ENCODE measurements around the gene CCDC117.

Gene CCDC117

DNA sequence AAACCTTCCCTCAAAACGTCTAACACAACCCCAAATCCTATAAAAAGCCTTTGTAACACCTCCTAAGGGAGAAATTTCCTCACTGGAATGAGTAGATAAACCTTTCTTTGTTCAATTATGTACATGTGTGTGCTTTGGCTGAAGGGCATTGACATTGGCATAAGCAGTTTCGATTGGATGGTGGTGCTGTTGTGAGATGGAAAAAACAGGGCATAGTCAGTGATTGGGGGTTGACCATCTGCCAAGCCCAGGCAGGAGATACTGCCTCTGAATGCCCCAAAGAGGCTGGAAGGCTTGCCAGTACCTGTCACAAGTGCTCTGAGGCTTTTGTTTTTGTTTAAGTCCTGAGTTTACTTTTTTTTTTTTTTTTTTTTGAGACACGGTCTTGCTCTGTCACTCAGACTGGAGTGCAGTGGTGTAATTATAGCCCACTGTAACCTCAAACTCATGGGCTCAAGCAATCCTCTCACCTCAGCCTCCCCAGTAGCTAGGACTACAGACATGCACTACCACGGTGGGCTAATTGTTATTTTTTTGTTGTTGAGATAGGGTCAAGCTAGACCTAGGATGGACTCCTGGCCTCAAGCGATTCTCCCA, 1.2 kb upstream of the CCDC117 start:
- POLR2A ChIA-PET = no interaction called here
- DNase-seq (ENCODE audit: extremely low spot score) = no peak
- CTCF ChIA-PET = no interaction called here

DNA sequence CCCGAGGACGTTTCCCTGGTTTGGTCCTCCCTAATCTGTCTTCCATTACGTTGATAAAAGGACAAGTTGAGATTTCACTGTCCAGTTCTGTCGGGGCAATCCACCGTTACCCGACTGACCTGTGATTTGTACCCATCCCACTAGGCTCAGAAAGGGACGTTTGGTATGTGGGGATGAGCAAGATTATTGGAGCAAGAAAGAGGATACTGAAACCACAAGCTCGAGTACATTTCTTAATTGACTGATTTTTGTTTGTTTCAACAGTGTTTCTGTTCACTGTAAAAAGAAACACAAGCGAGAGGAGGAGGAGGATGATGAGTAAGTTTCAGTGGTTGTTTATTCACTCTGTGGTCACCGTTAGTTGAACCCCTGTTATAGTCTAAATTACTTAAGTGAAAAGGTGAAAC, 969 bp downstream of the CCDC117 start:
- DNase-seq (ENCODE audit: extremely low spot score) = no peak
- CTCF ChIA-PET = interaction anchor here (1.5 kb wide), 1 partner anchor 11 kb away, joined by 5 read pairs; no protein-coding TSS in a partner anchor
- no peak for TF ChIP-seq L3MBTL2 (conservative IDR thresholded peaks at IDR 0.05)
- TF ChIP-seq ELF4 (IDR thresholded peaks at IDR 0.05) = no peak
- no peak for TF ChIP-seq SUZ12 (IDR thresholded peaks at IDR 0.05)
- no peak for TF ChIP-seq ARNT (IDR thresholded peaks at IDR 0.05)
- no peak for TF ChIP-seq CTBP1 (IDR thresholded peaks at IDR 0.05; ENCODE audit: borderline replicate concordance)
- TF ChIP-seq SP1 (IDR thresholded peaks at IDR 0.05) = no peak
- TF ChIP-seq FOXK2 (IDR thresholded peaks at IDR 0.05) = no peak
- TF ChIP-seq LEF1 (IDR thresholded peaks at IDR 0.05; ENCODE audit: borderline replicate concordance) = no peak
- no peak for TF ChIP-seq FOXM1 (IDR thresholded peaks at IDR 0.05; ENCODE audit: borderline replicate concordance)
- TF ChIP-seq TARDBP (IDR thresholded peaks at IDR 0.05) = no peak
- no peak for TF ChIP-seq HDGF (IDR thresholded peaks at IDR 0.05; ENCODE audit: borderline replicate concordance)
- no peak for TF ChIP-seq FOXA1 (IDR thresholded peaks at IDR 0.05)
- TF ChIP-seq ZNF384 (IDR thresholded peaks at IDR 0.05) = no peak
- TF ChIP-seq BHLHE40 (IDR thresholded peaks at IDR 0.05; ENCODE audit: borderline replicate concordance) = no peak
- TF ChIP-seq, protein P1, sequence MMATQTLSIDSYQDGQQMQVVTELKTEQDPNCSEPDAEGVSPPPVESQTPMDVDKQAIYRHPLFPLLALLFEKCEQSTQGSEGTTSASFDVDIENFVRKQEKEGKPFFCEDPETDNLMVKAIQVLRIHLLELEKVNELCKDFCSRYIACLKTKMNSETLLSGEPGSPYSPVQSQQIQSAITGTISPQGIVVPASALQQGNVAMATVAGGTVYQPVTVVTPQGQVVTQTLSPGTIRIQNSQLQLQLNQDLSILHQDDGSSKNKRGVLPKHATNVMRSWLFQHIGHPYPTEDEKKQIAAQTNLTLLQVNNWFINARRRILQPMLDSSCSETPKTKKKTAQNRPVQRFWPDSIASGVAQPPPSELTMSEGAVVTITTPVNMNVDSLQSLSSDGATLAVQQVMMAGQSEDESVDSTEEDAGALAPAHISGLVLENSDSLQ (IDR thresholded peaks at IDR 0.05) = no peak
- no peak for TF ChIP-seq NFRKB (IDR thresholded peaks at IDR 0.05)
- POLR2A ChIA-PET = interaction anchor here (1.7 to 2.9 kb wide), 3 partner anchors 12 to 32 kb away, joined by 5 to 16 read pairs (median 9); partner anchors contain the start of genes CHEK2, HSCB and XBP1

More for the DNA sequence above, 1.2 kb upstream of the CCDC117 start:
- TF ChIP-seq CTBP1 (IDR thresholded peaks at IDR 0.05; ENCODE audit: borderline replicate concordance) = no peak
- TF ChIP-seq, protein P1 (IDR thresholded peaks at IDR 0.05) = peak; percentile 45; the same call in 1 of the 2 replicates

DNA sequence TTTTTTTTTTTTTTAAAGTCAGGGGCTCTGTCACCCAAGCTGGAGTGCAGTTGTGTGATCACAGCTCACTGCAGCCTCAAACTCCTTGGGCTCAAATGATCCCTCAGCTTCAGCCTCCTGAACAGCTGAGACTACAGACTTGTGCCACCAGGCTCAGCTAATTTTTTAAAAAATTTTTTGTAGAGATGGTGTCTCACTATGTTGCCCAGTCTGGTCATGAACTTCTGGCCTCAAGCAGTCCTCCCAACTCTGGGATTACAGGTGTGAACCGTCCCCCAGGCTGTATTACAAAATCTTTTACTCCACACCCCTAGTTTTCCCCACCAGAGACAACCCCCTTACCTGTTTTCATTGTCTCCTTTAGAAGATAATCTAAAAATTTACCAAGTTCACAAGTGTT, 1.9 kb downstream of the CCDC117 start:
- TF ChIP-seq SP1 (IDR thresholded peaks at IDR 0.05) (no peak), ELF4 (IDR thresholded peaks at IDR 0.05) (no peak), L3MBTL2 (conservative IDR thresholded peaks at IDR 0.05) (no peak), NFRKB (IDR thresholded peaks at IDR 0.05) (no peak), BHLHE40 (IDR thresholded peaks at IDR 0.05; ENCODE audit: borderline replicate concordance) (no peak), ZNF384 (IDR thresholded peaks at IDR 0.05) (no peak), FOXM1 (IDR thresholded peaks at IDR 0.05; ENCODE audit: borderline replicate concordance) (no peak), LEF1 (IDR thresholded peaks at IDR 0.05; ENCODE audit: borderline replicate concordance) (no peak), SUZ12 (IDR thresholded peaks at IDR 0.05) (no peak), TARDBP (IDR thresholded peaks at IDR 0.05) (no peak), ARNT (IDR thresholded peaks at IDR 0.05) (no peak), HDGF (IDR thresholded peaks at IDR 0.05; ENCODE audit: borderline replicate concordance) (no peak), CTBP1 (IDR thresholded peaks at IDR 0.05; ENCODE audit: borderline replicate concordance) (no peak), FOXK2 (IDR thresholded peaks at IDR 0.05) (no peak), FOXA1 (IDR thresholded peaks at IDR 0.05) (no peak)
- TF ChIP-seq, protein P1 (IDR thresholded peaks at IDR 0.05) = no peak
- CTCF ChIA-PET = interaction anchor here (0.6 to 1.5 kb wide), 2 partner anchors 10 to 139 kb away, joined by 5 to 6 read pairs; no protein-coding TSS in a partner anchor
- POLR2A ChIA-PET = interaction anchor here (2.9 kb wide), 1 partner anchor 25 kb away, joined by 16 read pairs; the partner anchor contains the start of gene XBP1

DNA sequence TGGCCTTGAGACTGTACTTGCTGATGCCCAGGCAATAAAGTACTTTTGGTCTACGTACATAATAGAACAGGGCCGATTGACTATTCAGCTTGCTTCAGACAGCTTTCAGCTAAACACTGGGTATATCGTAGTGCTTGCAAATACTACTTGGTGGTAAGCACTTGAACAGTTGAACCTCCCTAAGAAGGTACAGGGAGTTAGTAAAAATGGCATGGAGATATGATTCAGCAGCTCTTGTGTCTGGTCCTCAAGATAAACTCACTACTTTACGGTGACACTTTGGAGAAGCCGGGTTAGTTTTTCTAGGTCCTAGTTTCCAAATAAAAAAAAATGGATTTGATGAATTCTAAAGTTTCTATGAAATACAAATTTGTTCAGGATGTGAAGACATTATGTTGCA, 7.3 kb downstream of the CCDC117 start:
- POLR2A ChIA-PET = interaction anchor here (2.7 kb wide), 1 partner anchor 20 kb away, joined by 13 read pairs; the partner anchor contains the start of gene XBP1
- CTCF ChIA-PET = no interaction called here
- DNase-seq (ENCODE audit: extremely low spot score) = no peak
- TF ChIP-seq SUZ12 (IDR thresholded peaks at IDR 0.05) (no peak), CTBP1 (IDR thresholded peaks at IDR 0.05; ENCODE audit: borderline replicate concordance) (no peak), LEF1 (IDR thresholded peaks at IDR 0.05; ENCODE audit: borderline replicate concordance) (no peak), ARNT (IDR thresholded peaks at IDR 0.05) (no peak), SP1 (IDR thresholded peaks at IDR 0.05) (no peak), ELF4 (IDR thresholded peaks at IDR 0.05) (no peak), FOXM1 (IDR thresholded peaks at IDR 0.05; ENCODE audit: borderline replicate concordance) (no peak), BHLHE40 (IDR thresholded peaks at IDR 0.05; ENCODE audit: borderline replicate concordance) (no peak), TARDBP (IDR thresholded peaks at IDR 0.05) (no peak), ZNF384 (IDR thresholded peaks at IDR 0.05) (no peak)
- TF ChIP-seq, protein P1 (IDR thresholded peaks at IDR 0.05) = no peak

More for the DNA sequence above, 1.9 kb downstream of the CCDC117 start:
- DNase-seq (ENCODE audit: extremely low spot score) = no peak

DNA sequence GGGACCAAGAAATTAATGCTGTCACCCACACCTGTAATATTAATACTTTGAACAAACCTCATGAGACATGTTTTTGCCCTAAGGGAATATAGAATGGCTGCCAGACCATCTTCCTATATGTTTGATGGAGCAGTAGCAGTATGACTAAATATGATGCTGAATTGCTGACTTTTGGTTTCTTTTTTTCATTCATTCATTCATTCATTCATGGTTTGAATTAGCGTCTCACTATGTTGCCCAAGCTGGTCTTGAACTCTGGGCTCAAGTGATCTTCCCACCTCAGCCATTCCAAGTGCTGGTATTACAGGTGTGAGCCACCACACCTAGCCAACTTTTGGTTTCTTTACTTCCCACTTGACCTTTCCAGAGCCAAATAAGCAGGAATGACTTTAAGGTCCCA, 7.8 kb downstream of the CCDC117 start:
- no peak for DNase-seq (ENCODE audit: extremely low spot score)
- ChIA-PET CTCF (no interaction called here), POLR2A (interaction anchor here (1.2 to 2.7 kb wide), 2 partner anchors 8 to 19 kb away, joined by 4 to 13 read pairs; partner anchors contain the start of genes CCDC117 and XBP1)
- no peak for TF ChIP-seq HDGF (IDR thresholded peaks at IDR 0.05; ENCODE audit: borderline replicate concordance)

Data from HEK293T (cell line).